DND-41 (cell line): ENCODE results near the gene CLDN14.

ENCODE experiments used
- ATAC-seq: fragments of 200-7000 bp; cut with Tn5 transposase; 3 replicates; pipeline ENCODE4 v1.9.1; 2021; ENCODE audit warnings: low read depth; ENCODE audit not compliant: insufficient read depth
- DNase-seq: peaks from one replicate; pipeline ENCODE4 v3.0.0-alpha.2; 2020
- H2AFZ ChIP-seq: 2 replicates; pipeline ENCODE4 v1.6.0; 2012; ENCODE audit warnings: low read depth, low read length
- H3K27ac ChIP-seq: 2 replicates; pipeline ENCODE4 v1.5.1; 2012; ENCODE audit warnings: low read length, inconsistent platforms
- H3K27me3 ChIP-seq: fragments of 200-600 bp; sonication (generic); 2 replicates; pipeline ENCODE4 v1.6.0; 2012; ENCODE audit warnings: low read length, mild to moderate bottlenecking, inconsistent platforms; ENCODE audit not compliant: insufficient read depth, poor library complexity
- H3K36me3 ChIP-seq: 2 replicates; pipeline ENCODE4 v1.5.1; 2012; ENCODE audit warnings: low read length, inconsistent platforms; ENCODE audit not compliant: insufficient read depth
- H3K4me1 ChIP-seq: 2 replicates; pipeline ENCODE4 v1.5.1; 2012; ENCODE audit warnings: mild to moderate bottlenecking, low read length; ENCODE audit not compliant: insufficient read depth
- H3K4me2 ChIP-seq: 2 replicates; pipeline ENCODE4 v1.6.0; 2012; ENCODE audit warnings: mild to moderate bottlenecking, moderate library complexity, low read length, inconsistent platforms; ENCODE audit not compliant: insufficient read depth
- H3K4me3 ChIP-seq, 2 experiments: fragments of 200-600 bp in 1 of 2; shearing (Covaris generic) in 1 of 2; 2 replicates each; pipeline ENCODE4 v1.5.1; 2012 to 2016; ENCODE audit warnings: inconsistent platforms in 2 of 2, low read length in 2 of 2, mild to moderate bottlenecking in 2 of 2, low read depth in 1 of 2, moderate library complexity in 1 of 2
- H3K79me2 ChIP-seq: 2 replicates; pipeline ENCODE4 v1.6.0; 2012; ENCODE audit warnings: low read length, inconsistent platforms; ENCODE audit not compliant: insufficient read depth
- H3K9ac ChIP-seq: 2 replicates; pipeline ENCODE4 v1.6.0; 2012; ENCODE audit warnings: low read depth, mild to moderate bottlenecking, inconsistent platforms, low read length, moderate library complexity
- H3K9me3 ChIP-seq: 2 replicates; pipeline ENCODE4 v1.5.1; 2012; ENCODE audit warnings: low read length, moderate library complexity, mild to moderate bottlenecking, inconsistent platforms; ENCODE audit not compliant: insufficient read depth, severe bottlenecking
- H4K20me1 ChIP-seq: 2 replicates; pipeline ENCODE4 v1.6.0; 2012; ENCODE audit warnings: low read length; ENCODE audit not compliant: insufficient read depth
- CTCF ChIP-seq: IDR thresholded peaks from 2 replicates; pipeline ENCODE4 v1.5.1; 2012; ENCODE audit warnings: borderline replicate concordance, low read length, moderate library complexity, mild to moderate bottlenecking; ENCODE audit not compliant: poor library complexity, severe bottlenecking; ENCODE audit errors: extremely low read depth
- EZH2 ChIP-seq: IDR thresholded peaks from 3 replicates; pipeline ENCODE4 v1.6.1; 2012; ENCODE audit warnings: borderline replicate concordance, low read depth, mild to moderate bottlenecking, moderate library complexity, low read length, inconsistent platforms; ENCODE audit not compliant: severe bottlenecking

Gene CLDN14

DNA sequence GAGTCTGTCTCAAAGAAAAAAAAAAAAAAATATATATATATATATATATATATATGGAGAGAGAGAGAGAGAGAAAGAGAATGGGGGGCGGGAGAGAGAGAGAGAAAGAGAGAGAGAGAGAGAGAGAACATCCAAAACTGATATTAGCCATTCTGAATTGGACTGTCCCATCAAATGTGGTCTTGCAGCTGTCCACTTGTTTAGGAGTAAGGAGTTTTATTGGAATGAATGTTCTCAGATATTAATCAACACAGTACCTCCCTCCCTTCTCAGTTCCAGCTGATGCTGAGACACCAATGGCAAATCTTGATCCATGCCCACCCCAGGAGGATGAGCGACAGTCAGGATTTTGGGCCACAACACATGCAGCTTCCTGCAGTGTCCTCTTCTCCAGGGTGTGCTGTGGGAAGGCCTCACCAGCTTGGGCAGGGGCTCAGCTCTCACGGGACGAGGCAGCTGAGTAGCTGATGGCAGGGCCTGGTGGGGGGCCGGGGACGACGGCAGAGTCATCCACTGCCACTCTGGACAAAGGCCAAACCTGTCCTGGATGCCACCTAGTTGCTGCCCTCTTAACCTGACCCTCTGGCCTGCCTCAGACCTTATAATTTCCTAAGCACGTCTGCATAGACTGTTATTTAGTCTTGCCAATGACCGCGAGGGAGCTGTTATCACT is 9.3 kb upstream of the CLDN14 start:
- Histone ChIP-seq H4K20me1 (no peaks in the 10 kb centered on the region), H3K9ac (no peak overlapping the region), H3K4me3 (no peak overlapping the region), H3K36me3 (no peaks in the 10 kb centered on the region), H3K27me3 (no peaks in the 10 kb centered on the region), H3K27ac (no peak overlapping the region), H2AFZ (no peak overlapping the region), H3K79me2 (no peaks in the 10 kb centered on the region), H3K4me1 (no peaks in the 10 kb centered on the region), H3K4me2 (no peak overlapping the region), H3K9me3 (no peaks in the 10 kb centered on the region)
- DNase-seq (no peak), ATAC-seq (no peak)
- TF ChIP-seq EZH2 (no peak), CTCF (no peak)

DNA sequence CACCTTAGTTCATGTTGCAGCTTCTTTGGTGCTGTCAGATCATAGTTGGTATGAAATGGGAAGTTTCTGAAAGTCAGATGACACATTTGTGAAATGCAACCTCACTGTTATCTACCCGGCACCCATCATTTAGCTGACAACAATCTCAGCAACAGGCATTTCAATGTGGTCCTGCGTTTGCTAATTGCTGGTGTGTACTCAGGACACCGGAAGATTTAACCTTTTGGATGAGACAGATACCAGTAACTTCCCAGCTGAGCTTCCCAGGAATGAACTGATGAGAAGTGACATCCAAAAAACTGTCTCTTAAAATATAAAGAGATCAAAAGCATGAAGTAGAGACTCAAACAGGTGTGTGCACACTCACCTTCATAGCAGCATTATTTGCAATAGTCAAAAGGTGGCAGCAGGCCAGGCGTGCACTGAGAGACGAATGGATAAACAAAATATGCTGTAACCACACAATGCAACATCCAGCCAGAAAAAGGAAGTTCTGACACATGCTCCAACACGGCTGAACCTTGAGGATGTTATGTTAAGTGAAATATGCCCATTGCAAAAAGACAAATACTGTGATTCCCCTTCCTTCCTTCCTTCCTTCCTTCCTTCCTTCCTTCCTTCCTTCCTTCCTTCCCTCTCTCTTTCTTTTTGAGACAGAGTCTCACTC is 7.9 kb upstream of the CLDN14 start:
- Histone ChIP-seq H3K9ac (no peak overlapping the region), H3K4me3 (no peak overlapping the region), H3K36me3 (no peaks in the 10 kb centered on the region), H3K4me1 (no peaks in the 10 kb centered on the region), H3K9me3 (no peaks in the 10 kb centered on the region), H3K79me2 (no peaks in the 10 kb centered on the region), H3K27ac (no peak overlapping the region), H2AFZ (no peak overlapping the region), H3K27me3 (no peaks in the 10 kb centered on the region), H4K20me1 (no peaks in the 10 kb centered on the region), H3K4me2 (no peak overlapping the region)
- no peak for TF ChIP-seq CTCF
- TF ChIP-seq EZH2, result no peak
- ATAC-seq (no peak), DNase-seq (no peak)

DNA sequence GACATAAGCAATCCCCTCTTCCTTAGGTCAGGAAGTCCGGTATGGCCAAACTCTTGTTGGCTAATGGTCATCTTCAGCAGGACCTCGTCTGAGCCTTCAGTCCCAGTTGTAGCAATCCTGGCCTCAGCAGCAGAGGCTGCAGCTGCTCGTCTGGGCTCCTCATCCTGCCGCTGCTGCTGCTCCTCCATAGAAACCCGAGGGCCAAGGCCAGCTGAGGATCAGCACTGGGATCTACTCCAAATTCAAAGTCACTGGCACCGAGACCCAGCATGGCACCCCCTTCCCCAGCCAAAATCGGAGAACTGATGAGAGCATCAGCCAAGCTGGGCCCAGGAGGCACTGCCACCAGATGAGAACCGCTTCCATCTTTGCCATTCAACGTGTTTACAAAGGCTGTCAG is 6.3 kb upstream of the CLDN14 start:
- ATAC-seq, result no peak
- H3K27ac ChIP-seq, result no peak overlapping the region
- no peaks in the 10 kb centered on the region for H3K4me1 ChIP-seq
- H2AFZ ChIP-seq, result no peak overlapping the region
- H3K36me3 ChIP-seq, result no peaks in the 10 kb centered on the region
- H3K27me3 ChIP-seq, result no peaks in the 10 kb centered on the region
- H3K79me2 ChIP-seq, result no peaks in the 10 kb centered on the region
- no peak overlapping the region for H3K9ac ChIP-seq
- no peak overlapping the region for H3K4me2 ChIP-seq
- no peaks in the 10 kb centered on the region for H3K9me3 ChIP-seq
- no peak overlapping the region for H3K4me3 ChIP-seq
- no peaks in the 10 kb centered on the region for H4K20me1 ChIP-seq
- no peak for TF ChIP-seq EZH2
- TF ChIP-seq CTCF, result no peak
- DNase-seq, result no peak
